Measurements from ENCODE around the gene ARMCX6.

DNA sequence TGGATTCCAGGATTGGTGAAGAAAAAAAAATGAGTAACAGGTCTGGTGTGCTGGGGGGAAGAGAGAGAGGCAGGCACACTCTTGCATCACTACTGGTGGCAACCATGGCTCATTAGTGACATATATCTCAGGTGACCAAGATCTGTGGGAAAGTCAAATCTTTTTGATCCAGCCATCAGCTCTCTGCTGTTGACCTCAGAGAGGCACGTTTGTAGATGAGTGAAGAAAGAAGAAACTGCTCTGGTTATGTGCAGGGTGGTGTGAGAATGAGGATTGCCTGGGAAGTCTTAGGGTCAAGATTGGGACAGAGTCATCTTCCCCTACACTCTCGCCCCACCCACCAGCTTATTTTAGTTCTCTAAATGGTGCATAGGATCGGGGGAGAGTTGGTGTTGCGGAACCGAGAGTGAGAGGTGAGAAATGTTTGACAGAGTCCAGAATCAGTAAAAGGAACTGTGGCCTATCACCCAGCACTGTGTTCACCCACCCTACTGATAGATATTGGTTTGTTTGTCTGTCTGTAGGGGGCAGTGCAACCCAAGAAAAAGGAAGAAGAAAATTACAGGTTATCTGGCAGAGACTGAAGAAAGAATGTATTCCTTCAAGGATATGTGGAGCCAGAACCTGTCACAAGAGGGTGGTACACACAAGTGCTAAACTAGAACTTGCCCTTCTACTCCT, 21.9 kb downstream of the ARMCX6 start:
- TF ChIP-seq, protein P1, sequence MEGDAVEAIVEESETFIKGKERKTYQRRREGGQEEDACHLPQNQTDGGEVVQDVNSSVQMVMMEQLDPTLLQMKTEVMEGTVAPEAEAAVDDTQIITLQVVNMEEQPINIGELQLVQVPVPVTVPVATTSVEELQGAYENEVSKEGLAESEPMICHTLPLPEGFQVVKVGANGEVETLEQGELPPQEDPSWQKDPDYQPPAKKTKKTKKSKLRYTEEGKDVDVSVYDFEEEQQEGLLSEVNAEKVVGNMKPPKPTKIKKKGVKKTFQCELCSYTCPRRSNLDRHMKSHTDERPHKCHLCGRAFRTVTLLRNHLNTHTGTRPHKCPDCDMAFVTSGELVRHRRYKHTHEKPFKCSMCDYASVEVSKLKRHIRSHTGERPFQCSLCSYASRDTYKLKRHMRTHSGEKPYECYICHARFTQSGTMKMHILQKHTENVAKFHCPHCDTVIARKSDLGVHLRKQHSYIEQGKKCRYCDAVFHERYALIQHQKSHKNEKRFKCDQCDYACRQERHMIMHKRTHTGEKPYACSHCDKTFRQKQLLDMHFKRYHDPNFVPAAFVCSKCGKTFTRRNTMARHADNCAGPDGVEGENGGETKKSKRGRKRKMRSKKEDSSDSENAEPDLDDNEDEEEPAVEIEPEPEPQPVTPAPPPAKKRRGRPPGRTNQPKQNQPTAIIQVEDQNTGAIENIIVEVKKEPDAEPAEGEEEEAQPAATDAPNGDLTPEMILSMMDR (IDR thresholded peaks at IDR 0.05) = peak; percentile 7 to 56 (median 43)
- no peak for TF ChIP-seq POLR2A (IDR thresholded peaks at IDR 0.05)
